Ecto neural progenitor cell (in vitro differentiated cells): ENCODE data around the gene NHLRC2.
A peak's percentile ranks its signal among the peaks of the same experiment; 100 is the strongest.
"Not testable (repeated sequence)": the region's sequence is repeated elsewhere in the genome, so short reads cannot be mapped to it uniquely, and the experiment has no call there.

Experiments
- DNase-seq: peaks from one replicate; pipeline ENCODE4 v3.0.0-alpha.2; 2018; ENCODE audit warnings: low spot score

Gene NHLRC2

GRCh38 chr10:113854013-113854760, at the start of gene NHLRC2, which contains the start of gene DCLRE1A:
NHLRC2 (plus strand) TSS chr10:113854661; CDS start chr10:113854873, 212 bp downstream.
DCLRE1A (minus strand) TSS chr10:113854082; CDS start chr10:113853182, 900 bp downstream.
- DNase-seq: peak; percentile 87

- no peak for DNase-seq
Observed at GRCh38 chr10:113806503-113806902, 48.0 kb upstream of the NHLRC2 start.

GRCh38 chr10:113808168-113808567, 46.3 kb upstream of the NHLRC2 start:
- DNase-seq: no peak

GRCh38 chr10:113814700-113815099, 39.8 kb upstream of the NHLRC2 start:
- not testable (repeated sequence) for DNase-seq

GRCh38 chr10:113819989-113820388, 34.5 kb upstream of the NHLRC2 start:
- no peak for DNase-seq

GRCh38 chr10:113820507-113820906, 34.0 kb upstream of the NHLRC2 start:
- peak; percentile 64 for DNase-seq

- not testable (repeated sequence) for DNase-seq
Observed at GRCh38 chr10:113821306-113821705, 33.2 kb upstream of the NHLRC2 start.

GRCh38 chr10:113822174-113822573, 32.3 kb upstream of the NHLRC2 start:
- DNase-seq: no peak

- no peak for DNase-seq
Observed at GRCh38 chr10:113823389-113823788, 31.1 kb upstream of the NHLRC2 start.

GRCh38 chr10:113825791-113826190, 28.7 kb upstream of the NHLRC2 start:
- no peak for DNase-seq

- DNase-seq: not testable (repeated sequence)
Observed at GRCh38 chr10:113828567-113828966, 25.9 kb upstream of the NHLRC2 start.

GRCh38 chr10:113842171-113842570, 12.3 kb upstream of the NHLRC2 start:
- DNase-seq: no peak

GRCh38 chr10:113843972-113844485, 10.4 kb upstream of the NHLRC2 start:
- no peak for DNase-seq

GRCh38 chr10:113846036-113846435, 8.4 kb upstream of the NHLRC2 start:
- DNase-seq: no peak

GRCh38 chr10:113849140-113849803, 5.2 kb upstream of the NHLRC2 start:
- DNase-seq: no peak

- DNase-seq: no peak
Observed at GRCh38 chr10:113849946-113850345, 4.5 kb upstream of the NHLRC2 start.

- DNase-seq: no peak
Observed at GRCh38 chr10:113853578-113854012, 866 bp upstream of the NHLRC2 start.

- DNase-seq: peak; percentile 80
Observed at GRCh38 chr10:113854761-113855588, 514 bp downstream of the NHLRC2 start.

GRCh38 chr10:113856563-113856962, 2.1 kb downstream of the NHLRC2 start:
- DNase-seq: no peak

- no peak for DNase-seq
Observed at GRCh38 chr10:113857210-113857609, 2.7 kb downstream of the NHLRC2 start.

- DNase-seq: no peak
Observed at GRCh38 chr10:113858541-113858940, 4.1 kb downstream of the NHLRC2 start.

- DNase-seq: no peak
Observed at GRCh38 chr10:113859261-113859660, 4.8 kb downstream of the NHLRC2 start.
